Upper lobe of left lung (tissue), 6 donors: ENCODE data around the gene RAB6B. TPM values are rescaled to one million over a fixed set of nuclear protein-coding genes. Genes with fewer than 3 reads are reported as not detected.

Source experiments
- ATAC-seq, 2 donors: fragments of 200-7000 bp; cut with Tn5 transposase; one replicate each; pipeline ENCODE4 v1.9.1; 2022; ENCODE audit warnings: mild to moderate bottlenecking in 2 of 2, moderate library complexity in 2 of 2; ENCODE audit not compliant: low FRiP score in 2 of 2
- DNase-seq, 2 donors: peaks; one replicate each; pipeline ENCODE4 v3.0.0-alpha.2; 2019 to 2020
- H3K27ac ChIP-seq, 4 donors: fragments of 200-600 bp; sonication (generic); one replicate each; pipeline ENCODE4 v1.5.1; 2016 to 2019
- H3K27me3 ChIP-seq, 4 donors: fragments of 200-600 bp; sonication (generic); one replicate each; pipeline ENCODE4 v1.5.1; 2017 to 2019
- H3K36me3 ChIP-seq, 4 donors: fragments of 200-600 bp; sonication (generic); one replicate each; pipeline ENCODE4 v1.5.1; 2016 to 2019
- H3K4me1 ChIP-seq, 4 donors: fragments of 200-600 bp; sonication (generic); one replicate each; pipeline ENCODE4 v1.5.1; 2018 to 2019
- H3K4me3 ChIP-seq, 4 donors: fragments of 200-600 bp; sonication (generic); one replicate each; pipeline ENCODE4 v1.5.1; 2017 to 2019; ENCODE audit warnings: mild to moderate bottlenecking in 2 of 4, moderate library complexity in 1 of 4
- H3K9me3 ChIP-seq, 4 donors: fragments of 200-600 bp; sonication (generic); one replicate each; pipeline ENCODE4 v1.5.1; 2018 to 2019
- CTCF ChIP-seq, 6 experiments: fragments of 450-650 bp in 4 of 6; fragments of 200-600 bp in 2 of 6; sonication (generic) in 2 of 6; IDR thresholded peaks; one replicate each; pipeline ENCODE4 v1.5.1; 2016 to 2019; ENCODE audit warnings: antibody characterized with exemption in 6 of 6
- EP300 ChIP-seq, 4 donors: sonication (generic); formaldehyde crosslinking; IDR thresholded peaks; one replicate each; pipeline ENCODE4 v1.5.1; 2017; ENCODE audit warnings: antibody characterized with exemption in 4 of 4, control low read depth in 2 of 4
- POLR2A ChIP-seq, 4 donors: fragments of 450-650 bp; IDR thresholded peaks; one replicate each; pipeline ENCODE4 v1.5.1; 2016 to 2017; ENCODE audit warnings: antibody characterized with exemption in 4 of 4, mild to moderate bottlenecking in 2 of 4
- POLR2AphosphoS5 ChIP-seq, 2 donors: sonication (generic); formaldehyde crosslinking; IDR thresholded peaks; one replicate each; pipeline ENCODE4 v1.5.1; 2017; ENCODE audit warnings: antibody characterized with exemption in 2 of 2
- WGBS, 2 donors: methylation state at CpG; one replicate each; pipeline ENCODE4 v1.1.5; 2017 to 2018; 5-methylcytosine and 5-hydroxymethylcytosine counted together
- total RNA-seq, 6 donors: library from RNA; depleted of rRNA in 4 of 6; stranded (reverse); fragments of >200 nt in 4 of 6; gene quantifications; one replicate each; pipeline versions ENCODE4 v1.1.0 to v1.2.1, GENCODE V29; 2016 to 2021
- donor health status: DM: no; HTN: no; CAD: no; lungs with moderate emphysema.
- donor health status: DM: no; HTN: yes; CAD: no; lungs with severe emphysema.

Gene RAB6B
- total RNA-seq, 6 donors from 2014 or later, result 1.00 to 6.3 (median 2.8) TPM

GRCh38 chr3:133833880-133834620, 61.6 kb downstream of the RAB6B start:
- Histone ChIP-seq H3K4me1 (no peaks in the 10 kb centered on the region), H3K9me3 (no peaks in the 10 kb centered on the region), H3K36me3 (no peaks in the 10 kb centered on the region), H3K27me3 (no peaks in the 10 kb centered on the region), H3K27ac (no peak overlapping the region), H3K4me3 (no peak overlapping the region)
- TF ChIP-seq EP300 (IDR thresholded peaks at IDR 0.05) (no peak), POLR2AphosphoS5 (IDR thresholded peaks at IDR 0.05) (no peak), POLR2A (IDR thresholded peaks at IDR 0.05) (no peak), CTCF (IDR thresholded peaks at IDR 0.05) (no peak)
- WGBS, 2 donors, result 84 to 93% methylated on average over 12 to 13 of the region's 13 CpGs
- ATAC-seq (no peak), DNase-seq (no peak)

- Histone ChIP-seq H3K9me3 (no peaks in the 10 kb centered on the region), H3K36me3 (no peaks in the 10 kb centered on the region), H3K27ac (no peak overlapping the region), H3K4me1 (no peaks in the 10 kb centered on the region), H3K27me3 (no peaks in the 10 kb centered on the region), H3K4me3 (no peak overlapping the region)
- 81 to 83% methylated on average over 2 to 5 of the region's 5 CpGs for WGBS, 2 donors
- TF ChIP-seq CTCF (IDR thresholded peaks at IDR 0.05) (no peak), POLR2A (IDR thresholded peaks at IDR 0.05) (no peak), EP300 (IDR thresholded peaks at IDR 0.05) (no peak)
- DNase-seq, result no peak
- no peak for ATAC-seq
Measured at GRCh38 chr3:133833267-133833666, 62.4 kb downstream of the RAB6B start.

- no peak for DNase-seq
- H3K27me3 ChIP-seq, result no peaks in the 10 kb centered on the region
- no peak for ATAC-seq
- WGBS, 2 donors, result 90 to 92% methylated on average over 2 to 10 of the region's 10 CpGs
- H3K4me3 ChIP-seq, result no peak overlapping the region
- no peaks in the 10 kb centered on the region for H3K9me3 ChIP-seq
- H3K4me1 ChIP-seq, result no peaks in the 10 kb centered on the region
- H3K27ac ChIP-seq, result no peak overlapping the region
- H3K36me3 ChIP-seq, result no peaks in the 10 kb centered on the region
- TF ChIP-seq POLR2A (IDR thresholded peaks at IDR 0.05), result no peak
- TF ChIP-seq CTCF (IDR thresholded peaks at IDR 0.05), result no peak
- TF ChIP-seq EP300 (IDR thresholded peaks at IDR 0.05), result no peak
- TF ChIP-seq POLR2AphosphoS5 (IDR thresholded peaks at IDR 0.05), result no peak
Measured at GRCh38 chr3:133832802-133833144, 62.9 kb downstream of the RAB6B start.

GRCh38 chr3:133831966-133832801, 63.5 kb downstream of the RAB6B start:
- no peak for TF ChIP-seq POLR2A (IDR thresholded peaks at IDR 0.05)
- TF ChIP-seq CTCF (IDR thresholded peaks at IDR 0.05), result no peak
- TF ChIP-seq POLR2AphosphoS5 (IDR thresholded peaks at IDR 0.05), result no peak
- TF ChIP-seq EP300 (IDR thresholded peaks at IDR 0.05), result no peak
- Histone ChIP-seq H3K4me3 (no peak overlapping the region), H3K27ac (no peak overlapping the region), H3K9me3 (no peaks in the 10 kb centered on the region), H3K36me3 (no peaks in the 10 kb centered on the region), H3K27me3 (no peaks in the 10 kb centered on the region), H3K4me1 (no peaks in the 10 kb centered on the region)
- DNase-seq (no peak), ATAC-seq (no peak)
- WGBS, 2 donors, result 84 to 89% methylated on average over 5 to 13 of the region's 13 CpGs
